Nephron (organoid): ENCODE measurements around the gene PRKACB.

Experiments used
- H3K27ac Mint-ChIP-seq, 3 experiments: 2 replicates each; pipeline ENCODE4 v1.8.0; 2020; ENCODE audit warnings: mixed read lengths in 3 of 3, mild to moderate bottlenecking in 2 of 3, moderate library complexity in 1 of 3
- H3K27me3 Mint-ChIP-seq: 2 replicates; pipeline ENCODE4 v1.8.0; 2021; ENCODE audit warnings: low read depth, mild to moderate bottlenecking, moderate library complexity, mixed read lengths
- H3K36me3 Mint-ChIP-seq: 2 replicates; pipeline ENCODE4 v1.8.0; 2020; ENCODE audit warnings: low read depth, mixed read lengths
- H3K4me1 Mint-ChIP-seq: 2 replicates; pipeline ENCODE4 v1.8.0; 2020; ENCODE audit warnings: mixed read lengths
- H3K4me3 Mint-ChIP-seq, 3 experiments: 2 replicates each; pipeline ENCODE4 v1.8.0; 2020; ENCODE audit warnings: mild to moderate bottlenecking in 3 of 3, mixed read lengths in 3 of 3, moderate library complexity in 2 of 3
- H3K9me3 Mint-ChIP-seq: 2 replicates; pipeline ENCODE4 v1.8.0; 2020; ENCODE audit warnings: mixed read lengths
- TF ChIP-seq, protein P1 (sequence below), 3 experiments: fragments of 200-600 bp; sonication (generic); IDR thresholded peaks; one replicate each; pipeline ENCODE4 v1.5.0; 2021; ENCODE audit warnings: antibody characterized with exemption in 3 of 3; ENCODE audit not compliant: unreplicated experiment in 3 of 3

PRKACB gene

DNA sequence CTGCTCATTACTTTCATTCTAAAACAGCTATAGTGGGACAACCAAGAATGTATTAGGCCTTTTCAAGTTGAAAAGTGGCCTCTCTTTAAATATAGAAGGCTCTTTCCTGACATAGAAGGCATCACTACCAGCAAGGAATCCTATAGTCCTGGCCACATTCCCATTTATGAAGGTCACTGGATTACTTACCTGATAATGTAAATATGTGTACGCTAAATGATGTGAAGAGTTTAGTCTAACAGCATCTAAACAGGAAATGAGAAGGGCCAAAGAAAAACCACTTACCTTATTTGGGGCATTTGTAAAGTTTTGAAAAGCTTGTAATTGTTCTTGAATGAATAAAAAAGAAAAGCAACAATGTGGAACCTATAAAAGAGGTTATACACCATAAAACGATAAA lies 24.7 kb downstream of the PRKACB start:
- TF ChIP-seq, protein P1, sequence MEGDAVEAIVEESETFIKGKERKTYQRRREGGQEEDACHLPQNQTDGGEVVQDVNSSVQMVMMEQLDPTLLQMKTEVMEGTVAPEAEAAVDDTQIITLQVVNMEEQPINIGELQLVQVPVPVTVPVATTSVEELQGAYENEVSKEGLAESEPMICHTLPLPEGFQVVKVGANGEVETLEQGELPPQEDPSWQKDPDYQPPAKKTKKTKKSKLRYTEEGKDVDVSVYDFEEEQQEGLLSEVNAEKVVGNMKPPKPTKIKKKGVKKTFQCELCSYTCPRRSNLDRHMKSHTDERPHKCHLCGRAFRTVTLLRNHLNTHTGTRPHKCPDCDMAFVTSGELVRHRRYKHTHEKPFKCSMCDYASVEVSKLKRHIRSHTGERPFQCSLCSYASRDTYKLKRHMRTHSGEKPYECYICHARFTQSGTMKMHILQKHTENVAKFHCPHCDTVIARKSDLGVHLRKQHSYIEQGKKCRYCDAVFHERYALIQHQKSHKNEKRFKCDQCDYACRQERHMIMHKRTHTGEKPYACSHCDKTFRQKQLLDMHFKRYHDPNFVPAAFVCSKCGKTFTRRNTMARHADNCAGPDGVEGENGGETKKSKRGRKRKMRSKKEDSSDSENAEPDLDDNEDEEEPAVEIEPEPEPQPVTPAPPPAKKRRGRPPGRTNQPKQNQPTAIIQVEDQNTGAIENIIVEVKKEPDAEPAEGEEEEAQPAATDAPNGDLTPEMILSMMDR (IDR thresholded peaks at IDR 0.05; ENCODE audit: unreplicated experiment in 3 of 3) = no peak
- H3K4me3 Mint-ChIP-seq = no peak overlapping the region
- H3K9me3 Mint-ChIP-seq = no peaks in the 10 kb centered on the region
- peaks cover 10% of the 10 kb centered on the region for H3K4me1 Mint-ChIP-seq
- H3K27me3 Mint-ChIP-seq = no peaks in the 10 kb centered on the region
- H3K36me3 Mint-ChIP-seq = no peaks in the 10 kb centered on the region
- H3K27ac Mint-ChIP-seq = no peak overlapping the region

DNA sequence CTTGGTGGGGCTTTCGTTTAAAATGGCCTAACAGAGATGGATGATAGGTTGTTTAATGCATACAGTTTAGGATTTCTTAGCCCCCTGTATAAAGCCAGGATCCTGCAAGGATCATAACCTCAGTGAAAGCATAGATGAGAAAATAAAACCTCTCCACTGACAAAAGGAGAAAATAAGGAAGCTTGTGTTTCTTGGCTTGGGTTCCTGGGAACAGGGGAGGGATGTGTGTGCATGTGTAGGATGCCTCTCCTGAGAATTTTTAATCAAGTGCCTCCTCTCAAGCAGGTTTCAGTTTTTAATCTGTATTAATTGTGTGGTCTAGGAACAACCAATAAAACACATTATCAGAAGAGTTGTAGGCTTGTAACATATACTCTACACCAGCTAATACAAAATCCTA lies 26.1 kb downstream of the PRKACB start:
- H3K27ac Mint-ChIP-seq = no peak overlapping the region
- TF ChIP-seq, protein P1 (IDR thresholded peaks at IDR 0.05; ENCODE audit: unreplicated experiment in 3 of 3) = no peak
- H3K36me3 Mint-ChIP-seq = no peaks in the 10 kb centered on the region
- no peaks in the 10 kb centered on the region for H3K27me3 Mint-ChIP-seq
- H3K4me3 Mint-ChIP-seq = no peak overlapping the region
- H3K4me1 Mint-ChIP-seq = no peaks in the 10 kb centered on the region
- no peaks in the 10 kb centered on the region for H3K9me3 Mint-ChIP-seq

DNA sequence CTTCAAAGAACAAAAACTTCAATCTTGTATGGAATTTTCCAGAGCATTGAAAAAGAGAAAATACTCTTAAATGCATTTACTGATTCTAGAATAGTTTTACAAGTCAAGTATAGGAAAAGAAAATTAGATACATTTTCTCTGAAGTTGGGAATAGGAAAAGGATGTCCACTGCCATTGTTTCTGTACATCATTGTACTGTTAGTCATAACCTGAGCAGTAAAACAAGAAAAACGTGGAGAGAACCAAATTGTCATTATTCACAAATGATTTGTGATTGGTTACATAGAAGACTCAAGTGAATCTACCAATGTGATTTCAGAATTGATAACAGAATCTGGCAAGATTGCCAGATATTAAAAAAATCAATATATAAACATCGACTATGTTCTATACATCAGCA lies 27.4 kb downstream of the PRKACB start:
- no peaks in the 10 kb centered on the region for H3K9me3 Mint-ChIP-seq
- no peak overlapping the region for H3K27ac Mint-ChIP-seq
- no peak overlapping the region for H3K4me3 Mint-ChIP-seq
- no peaks in the 10 kb centered on the region for H3K27me3 Mint-ChIP-seq
- TF ChIP-seq, protein P1 (IDR thresholded peaks at IDR 0.05; ENCODE audit: unreplicated experiment in 3 of 3) = no peak
- H3K4me1 Mint-ChIP-seq = no peaks in the 10 kb centered on the region
- H3K36me3 Mint-ChIP-seq = no peaks in the 10 kb centered on the region

DNA sequence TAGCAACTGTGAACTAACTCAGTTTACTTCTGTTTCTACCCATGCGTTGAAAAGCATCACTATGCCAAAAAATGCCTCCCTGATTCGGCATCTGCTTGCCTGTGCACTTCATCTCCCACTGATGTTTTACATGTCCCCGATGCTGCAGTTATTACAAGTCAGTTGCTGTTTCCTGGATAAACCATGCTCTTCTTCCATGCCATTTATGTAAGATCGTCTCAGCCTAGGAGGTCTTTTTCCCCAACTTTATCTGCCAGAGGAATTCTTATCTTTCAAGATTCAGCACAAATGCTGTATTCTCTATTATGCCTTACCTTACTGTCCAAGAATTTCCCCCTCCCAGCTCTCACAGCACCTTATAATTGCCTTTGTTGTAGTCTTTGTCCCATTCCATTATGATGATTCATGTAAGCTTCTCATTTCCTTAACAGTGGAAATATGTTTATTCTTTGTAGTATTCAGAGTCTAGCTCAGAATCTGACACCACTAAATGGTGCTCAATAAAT lies 30.0 kb downstream of the PRKACB start:
- no peaks in the 10 kb centered on the region for H3K36me3 Mint-ChIP-seq
- no peak overlapping the region for H3K4me3 Mint-ChIP-seq
- no peaks in the 10 kb centered on the region for H3K9me3 Mint-ChIP-seq
- H3K27ac Mint-ChIP-seq = no peak overlapping the region
- TF ChIP-seq, protein P1 (IDR thresholded peaks at IDR 0.05; ENCODE audit: unreplicated experiment in 3 of 3) = no peak
- no peaks in the 10 kb centered on the region for H3K4me1 Mint-ChIP-seq
- H3K27me3 Mint-ChIP-seq = no peaks in the 10 kb centered on the region

DNA sequence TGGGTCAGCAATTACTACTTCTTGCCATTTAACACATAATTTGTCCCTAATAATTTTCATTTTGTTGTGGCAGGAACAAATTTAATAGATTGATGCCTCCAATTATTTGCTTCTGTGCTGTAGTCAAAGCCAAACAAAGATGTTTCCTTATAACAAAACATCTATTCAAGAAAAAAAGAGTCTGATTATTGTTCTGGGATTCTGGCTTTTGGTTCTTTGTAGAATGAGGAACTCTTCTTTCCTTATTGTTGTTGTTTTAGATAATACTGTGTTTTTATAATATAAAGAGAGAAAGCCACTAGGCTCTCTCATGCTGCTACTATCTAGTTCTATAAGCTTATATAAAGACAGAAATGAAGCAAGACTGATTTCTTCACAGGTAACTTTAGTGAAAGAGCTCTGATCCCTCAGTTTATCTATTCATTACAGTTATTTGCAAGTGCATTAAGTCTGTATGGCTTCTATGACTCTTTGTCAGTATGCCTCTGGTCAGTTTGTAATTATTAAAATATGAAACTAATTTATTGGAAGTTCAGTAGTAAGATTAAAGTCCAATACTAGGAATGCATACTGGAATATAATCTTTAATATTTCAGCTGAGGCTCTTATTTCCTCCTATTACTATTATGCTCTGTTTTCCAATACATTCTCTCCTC lies 37.4 kb downstream of the PRKACB start:
- TF ChIP-seq, protein P1 (IDR thresholded peaks at IDR 0.05; ENCODE audit: unreplicated experiment in 3 of 3) = no peak
- no peaks in the 10 kb centered on the region for H3K27me3 Mint-ChIP-seq

DNA sequence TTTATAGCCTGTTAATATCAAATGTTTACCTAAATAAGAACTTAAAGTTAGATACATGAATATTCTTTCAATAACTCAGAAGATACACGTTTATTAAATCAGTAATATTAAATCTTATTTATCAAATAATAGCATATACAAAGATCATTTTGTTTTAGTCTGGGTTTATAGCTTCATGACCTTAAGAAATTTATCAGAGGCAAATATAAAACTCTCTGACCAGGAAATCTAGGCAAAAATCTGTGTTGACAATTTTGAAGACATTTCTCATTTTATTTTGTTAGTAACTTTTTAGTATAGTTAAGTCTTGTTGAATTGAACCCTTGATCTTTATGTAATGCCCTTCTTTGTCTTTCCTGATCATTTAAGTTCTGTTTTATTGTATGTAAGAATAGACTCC lies 46.4 kb downstream of the PRKACB start:
- no peaks in the 10 kb centered on the region for H3K27me3 Mint-ChIP-seq
- TF ChIP-seq, protein P1 (IDR thresholded peaks at IDR 0.05; ENCODE audit: unreplicated experiment in 3 of 3) = no peak
- H3K4me3 Mint-ChIP-seq = no peak overlapping the region
- no peaks in the 10 kb centered on the region for H3K4me1 Mint-ChIP-seq
- no peak overlapping the region for H3K27ac Mint-ChIP-seq
- H3K9me3 Mint-ChIP-seq = peaks cover 45% of the 10 kb centered on the region
- H3K36me3 Mint-ChIP-seq = peaks cover 76% of the 10 kb centered on the region

More for the DNA sequence above, 37.4 kb downstream of the PRKACB start:
- Mint-ChIP-seq H3K36me3 (peaks cover 14% of the 10 kb centered on the region), H3K9me3 (peaks cover 1% of the 10 kb centered on the region), H3K4me3 (no peak overlapping the region), H3K4me1 (no peaks in the 10 kb centered on the region), H3K27ac (no peak overlapping the region)
